Measurements from ENCODE around the gene ZNF507. TPM values are rescaled to one million over a fixed set of nuclear protein-coding genes. Genes with fewer than 3 reads are reported as not detected.

Gene ZNF507
- total RNA-seq, 1 donor from 2014 or later, result 38.6 TPM

- DNase-seq (no peak), ATAC-seq (ENCODE audit: low read depth) (no peak)
- Mint-ChIP-seq H3K36me3 (ENCODE audit: low read depth) (no peaks in the 10 kb centered on the region), H3K27ac (no peak overlapping the region), H3K27me3 (no peaks in the 10 kb centered on the region), H3K9me3 (no peaks in the 10 kb centered on the region), H3K4me1 (no peaks in the 10 kb centered on the region), H3K4me3 (no peak overlapping the region)
- CTCF ChIA-PET, result no interaction called here
- TF ChIP-seq CTCF (IDR thresholded peaks at IDR 0.05), result no peak
- intact Hi-C loops (cut with micrococcal nuclease), result no loop called here
- POLR2A ChIA-PET, result no interaction called here
Measured at GRCh38 chr19:32392901-32393300, 47.5 kb downstream of the ZNF507 start.

DNA sequence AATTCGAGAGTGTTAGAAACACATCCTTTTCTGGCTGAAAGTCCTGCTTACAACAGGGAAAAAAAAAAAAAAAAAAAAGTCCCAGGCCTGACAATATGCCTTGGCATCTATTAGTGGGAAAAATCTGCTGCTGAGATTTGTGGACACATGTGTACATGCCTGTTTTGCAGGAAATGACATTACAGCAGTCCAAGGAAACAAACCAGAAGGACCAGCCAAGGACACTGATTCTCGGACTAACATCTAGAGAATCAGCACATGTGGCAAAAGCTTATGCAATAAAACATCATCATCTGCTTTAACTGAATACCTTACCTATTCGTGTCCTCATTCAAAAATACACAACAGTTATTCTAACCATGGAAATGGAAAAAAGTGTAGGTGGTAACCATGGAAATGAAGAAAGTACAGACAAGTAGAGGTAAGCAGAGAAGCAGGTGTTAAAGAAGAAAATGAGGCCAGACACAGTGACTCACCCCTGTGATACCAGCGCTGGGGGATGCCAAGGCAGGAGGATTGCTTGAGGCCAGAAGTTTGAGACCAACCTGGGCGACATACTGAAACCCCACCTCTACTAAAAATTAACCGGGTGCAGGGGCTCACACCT, 50.7 kb downstream of the ZNF507 start:
- no peak overlapping the region for H3K27ac Mint-ChIP-seq
- no peaks in the 10 kb centered on the region for H3K36me3 Mint-ChIP-seq (ENCODE audit: low read depth)
- POLR2A ChIA-PET, result interaction anchor here (0.7 kb wide), 2 partner anchors 33 to 59 kb away, joined by 3 to 12 read pairs; no protein-coding TSS in a partner anchor
- no peak for DNase-seq
- H3K9me3 Mint-ChIP-seq, result no peaks in the 10 kb centered on the region
- no peak for ATAC-seq (ENCODE audit: low read depth)
- CTCF ChIA-PET, result no interaction called here
- no peak overlapping the region for H3K4me3 Mint-ChIP-seq
- intact Hi-C loops (cut with micrococcal nuclease), result no loop called here
- H3K4me1 Mint-ChIP-seq, result no peaks in the 10 kb centered on the region
- H3K27me3 Mint-ChIP-seq, result no peaks in the 10 kb centered on the region
- TF ChIP-seq CTCF (IDR thresholded peaks at IDR 0.05), result no peak

DNA sequence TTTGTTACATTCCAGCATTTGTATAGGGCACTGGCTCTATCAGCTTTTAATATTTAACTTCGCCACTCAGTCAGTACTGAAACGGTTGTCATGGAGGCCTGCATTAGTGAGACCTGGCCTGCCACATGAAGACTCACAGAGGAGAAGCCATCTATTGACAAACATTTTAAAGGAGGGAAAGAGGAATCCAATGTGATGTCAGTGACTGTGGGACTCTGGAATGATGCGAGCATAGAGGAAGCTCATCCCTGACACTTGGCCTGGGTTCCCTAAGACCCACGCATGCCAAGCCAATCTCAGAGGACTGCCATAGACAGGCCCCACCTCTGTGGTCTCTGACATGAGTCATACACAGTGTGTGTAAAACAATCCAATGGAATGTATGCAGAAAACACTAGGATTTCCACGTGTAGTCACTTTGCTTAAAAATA, 52.3 kb downstream of the ZNF507 start:
- Mint-ChIP-seq H3K9me3 (no peaks in the 10 kb centered on the region), H3K27me3 (no peaks in the 10 kb centered on the region), H3K36me3 (ENCODE audit: low read depth) (no peaks in the 10 kb centered on the region), H3K27ac (no peak overlapping the region), H3K4me3 (no peak overlapping the region), H3K4me1 (no peaks in the 10 kb centered on the region)
- ATAC-seq (ENCODE audit: low read depth) (no peak), DNase-seq (no peak)
- POLR2A ChIA-PET, result no interaction called here
- CTCF ChIA-PET, result no interaction called here
- no peak for TF ChIP-seq CTCF (IDR thresholded peaks at IDR 0.05)
- intact Hi-C loops (cut with micrococcal nuclease), result no loop called here

GRCh38 chr19:32401992-32402391, 56.6 kb downstream of the ZNF507 start:
- DNase-seq, result no peak
- no peak for TF ChIP-seq CTCF (IDR thresholded peaks at IDR 0.05)
- intact Hi-C loops (cut with micrococcal nuclease), result no loop called here
- H3K27ac Mint-ChIP-seq, result no peak overlapping the region
- H3K36me3 Mint-ChIP-seq (ENCODE audit: low read depth), result no peaks in the 10 kb centered on the region
- CTCF ChIA-PET, result no interaction called here
- H3K27me3 Mint-ChIP-seq, result no peaks in the 10 kb centered on the region
- no peak for ATAC-seq (ENCODE audit: low read depth)
- no peaks in the 10 kb centered on the region for H3K9me3 Mint-ChIP-seq
- H3K4me3 Mint-ChIP-seq, result no peak overlapping the region
- POLR2A ChIA-PET, result interaction anchor here (1.8 kb wide), 1 partner anchor 56 kb away, joined by 5 read pairs; the partner anchor contains the start of gene ZNF507
- H3K4me1 Mint-ChIP-seq, result peaks cover 16% of the 10 kb centered on the region

- intact Hi-C loops (cut with micrococcal nuclease), result no loop called here
- ChIA-PET CTCF (no interaction called here), POLR2A (interaction anchor here (0.6 to 0.8 kb wide), 3 partner anchors 179 to 477 kb away, joined by 3 to 5 read pairs (median 4); partner anchors contain the start of gene NUDT19)
- DNase-seq (no peak), ATAC-seq (ENCODE audit: low read depth) (no peak)
- H3K36me3 Mint-ChIP-seq (ENCODE audit: low read depth), result peaks cover 5% of the 10 kb centered on the region
- peaks cover 16% of the 10 kb centered on the region for H3K4me1 Mint-ChIP-seq
- TF ChIP-seq CTCF (IDR thresholded peaks at IDR 0.05), result no peak
- H3K4me3 Mint-ChIP-seq, result peak overlapping the region; percentile 91
- H3K9me3 Mint-ChIP-seq, result no peaks in the 10 kb centered on the region
- H3K27ac Mint-ChIP-seq, result no peak overlapping the region
- no peaks in the 10 kb centered on the region for H3K27me3 Mint-ChIP-seq
Measured at GRCh38 chr19:32403291-32403995, 58.0 kb downstream of the ZNF507 start.
